BE2C (cell line): Measurements from ENCODE around the gene PLCB2.

ENCODE experiments used
- DNase-seq: peaks from one replicate; pipeline ENCODE4 v3.0.0-alpha.2; 2020
- H3K27me3 ChIP-seq: fragments of 250-450 bp; sonication (Bioruptor Pico); 2 replicates; pipeline ENCODE4 v1.5.1; 2020; ENCODE audit warnings: mild to moderate bottlenecking
- H3K36me3 ChIP-seq: fragments of 250-450 bp; sonication (Bioruptor Pico); 2 replicates; pipeline ENCODE4 v1.5.1; 2020; ENCODE audit warnings: mild to moderate bottlenecking
- H3K4me1 ChIP-seq: fragments of 250-450 bp; sonication (Bioruptor Pico); 2 replicates; pipeline ENCODE4 v1.5.1; 2020
- H3K4me3 ChIP-seq: 2 replicates; pipeline ENCODE4 v1.5.1; 2011; ENCODE audit warnings: low read depth, low read length
- H3K9me3 ChIP-seq: fragments of 250-450 bp; sonication (Bioruptor Pico); 2 replicates; pipeline ENCODE4 v1.5.1; 2020
- TF ChIP-seq, protein P1 (sequence below): IDR thresholded peaks from 2 replicates; pipeline ENCODE4 v1.5.1; 2012; ENCODE audit warnings: mild to moderate bottlenecking, low read depth, low read length

PLCB2 gene

DNA sequence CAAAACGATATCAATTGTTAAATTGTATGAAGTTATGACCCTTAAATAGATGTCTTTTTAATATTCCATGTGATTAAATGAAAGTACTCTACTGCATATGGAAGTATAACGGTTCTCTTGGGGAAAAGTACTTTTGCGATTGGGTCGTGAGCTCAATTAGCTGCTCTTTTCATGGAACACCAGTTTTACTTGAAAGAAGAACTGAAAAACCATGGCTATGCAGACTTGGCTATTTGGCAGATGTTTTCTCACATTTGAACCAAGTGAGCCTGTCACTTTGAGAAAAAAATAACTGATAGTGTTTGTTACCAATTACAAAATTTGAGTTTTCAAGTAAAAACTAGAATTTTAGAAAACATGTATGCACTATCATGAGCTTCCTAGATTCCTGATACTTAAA lies 9.8 kb upstream of the PLCB2 start:
- no peak for DNase-seq
- TF ChIP-seq, protein P1, sequence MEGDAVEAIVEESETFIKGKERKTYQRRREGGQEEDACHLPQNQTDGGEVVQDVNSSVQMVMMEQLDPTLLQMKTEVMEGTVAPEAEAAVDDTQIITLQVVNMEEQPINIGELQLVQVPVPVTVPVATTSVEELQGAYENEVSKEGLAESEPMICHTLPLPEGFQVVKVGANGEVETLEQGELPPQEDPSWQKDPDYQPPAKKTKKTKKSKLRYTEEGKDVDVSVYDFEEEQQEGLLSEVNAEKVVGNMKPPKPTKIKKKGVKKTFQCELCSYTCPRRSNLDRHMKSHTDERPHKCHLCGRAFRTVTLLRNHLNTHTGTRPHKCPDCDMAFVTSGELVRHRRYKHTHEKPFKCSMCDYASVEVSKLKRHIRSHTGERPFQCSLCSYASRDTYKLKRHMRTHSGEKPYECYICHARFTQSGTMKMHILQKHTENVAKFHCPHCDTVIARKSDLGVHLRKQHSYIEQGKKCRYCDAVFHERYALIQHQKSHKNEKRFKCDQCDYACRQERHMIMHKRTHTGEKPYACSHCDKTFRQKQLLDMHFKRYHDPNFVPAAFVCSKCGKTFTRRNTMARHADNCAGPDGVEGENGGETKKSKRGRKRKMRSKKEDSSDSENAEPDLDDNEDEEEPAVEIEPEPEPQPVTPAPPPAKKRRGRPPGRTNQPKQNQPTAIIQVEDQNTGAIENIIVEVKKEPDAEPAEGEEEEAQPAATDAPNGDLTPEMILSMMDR, result no peak
- Histone ChIP-seq H3K27me3 (no peaks in the 10 kb centered on the region), H3K9me3 (no peaks in the 10 kb centered on the region), H3K36me3 (no peaks in the 10 kb centered on the region), H3K4me3 (no peak overlapping the region), H3K4me1 (peaks cover 4% of the 10 kb centered on the region)

DNA sequence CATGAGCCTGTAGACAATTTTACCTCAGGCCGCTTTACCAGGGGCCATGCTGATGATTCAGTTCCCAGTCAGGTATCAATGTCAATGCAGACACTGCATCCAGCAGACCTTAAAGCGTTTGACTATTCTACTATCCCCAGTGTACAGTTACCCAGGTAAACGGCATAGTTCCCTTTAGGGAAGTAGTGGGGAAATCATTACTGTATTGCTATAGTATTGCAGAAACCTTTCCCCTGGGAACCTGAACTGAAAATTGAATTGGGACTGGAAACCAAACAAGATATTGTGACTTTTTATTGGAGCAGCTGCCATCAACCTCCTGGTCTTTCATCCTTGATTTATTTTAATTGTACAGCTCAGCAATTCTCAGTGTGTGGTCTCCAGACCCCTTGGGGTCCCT lies 9.2 kb upstream of the PLCB2 start:
- Histone ChIP-seq H3K36me3 (no peaks in the 10 kb centered on the region), H3K9me3 (no peaks in the 10 kb centered on the region), H3K4me3 (no peak overlapping the region), H3K4me1 (peaks cover 4% of the 10 kb centered on the region), H3K27me3 (no peaks in the 10 kb centered on the region)
- no peak for DNase-seq
- TF ChIP-seq, protein P1, result no peak

GRCh38 chr15:40314723-40315276 lies 7.1 kb upstream of the PLCB2 start:
- no peak for DNase-seq
- Histone ChIP-seq H3K4me1 (no peaks in the 10 kb centered on the region), H3K27me3 (no peaks in the 10 kb centered on the region), H3K36me3 (no peaks in the 10 kb centered on the region), H3K9me3 (no peaks in the 10 kb centered on the region), H3K4me3 (no peak overlapping the region)
- TF ChIP-seq, protein P1, result no peak

GRCh38 chr15:40313531-40314398 lies 6.0 kb upstream of the PLCB2 start:
- H3K36me3 ChIP-seq, result no peaks in the 10 kb centered on the region
- DNase-seq, result peak; percentile 53
- no peak overlapping the region for H3K4me3 ChIP-seq
- H3K9me3 ChIP-seq, result no peaks in the 10 kb centered on the region
- TF ChIP-seq, protein P1, result no peak
- no peaks in the 10 kb centered on the region for H3K4me1 ChIP-seq
- H3K27me3 ChIP-seq, result no peaks in the 10 kb centered on the region

GRCh38 chr15:40312370-40313158 lies 4.8 kb upstream of the PLCB2 start:
- TF ChIP-seq, protein P1, result no peak
- H3K4me3 ChIP-seq, result no peak overlapping the region
- DNase-seq, result no peak
- H3K4me1 ChIP-seq, result no peaks in the 10 kb centered on the region
- no peaks in the 10 kb centered on the region for H3K27me3 ChIP-seq
- H3K36me3 ChIP-seq, result no peaks in the 10 kb centered on the region
- H3K9me3 ChIP-seq, result no peaks in the 10 kb centered on the region

- TF ChIP-seq, protein P1, result no peak
- Histone ChIP-seq H3K9me3 (no peaks in the 10 kb centered on the region), H3K4me1 (no peaks in the 10 kb centered on the region), H3K4me3 (no peak overlapping the region), H3K36me3 (no peaks in the 10 kb centered on the region), H3K27me3 (no peaks in the 10 kb centered on the region)
- no peak for DNase-seq
Observed at GRCh38 chr15:40310993-40311392, 3.3 kb upstream of the PLCB2 start.
